ENCODE measurements around the gene TSPO2. TPM values are rescaled to one million over a fixed set of nuclear protein-coding genes. Genes with fewer than 3 reads are reported as not detected.

TSPO2 gene
- total and polyA plus RNA-seq, 2 of the 8 experiments (the other 6 are each of a cell fraction or from before 2014, with no cell fraction given): not detected

DNA sequence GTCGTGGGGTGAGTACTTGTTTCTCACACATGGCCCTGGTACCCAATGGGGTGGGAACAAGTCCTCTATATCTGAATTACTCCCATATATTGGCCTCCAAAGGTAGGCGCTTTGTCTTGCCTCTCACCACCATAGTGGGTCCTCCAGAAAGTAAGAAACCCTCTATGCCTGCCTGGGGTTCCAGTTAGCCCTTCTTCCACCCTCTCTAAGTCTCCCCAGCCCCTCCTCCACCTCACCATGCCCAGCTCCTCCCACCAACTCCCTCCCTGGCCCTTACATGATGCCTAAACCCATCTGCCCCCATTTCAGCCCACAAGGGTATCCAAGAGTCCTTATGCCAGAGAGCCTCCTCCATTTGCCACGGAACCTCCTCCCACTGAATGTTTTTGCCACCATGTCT lies 884 bp downstream of the TSPO2 start:
- Histone ChIP-seq H3K14ac (ENCODE audit: insufficient read length) (no peak overlapping the region), H3K4me2 (ENCODE audit: insufficient read depth in 1 of 2, low read depth in 2 of 2, low read length in 2 of 2) (no peak overlapping the region), H2AFZ (ENCODE audit: low read length) (no peak overlapping the region), H2BK20ac (ENCODE audit: low read length) (no peak overlapping the region), H3K9me3 (ENCODE audit: insufficient read depth in 2 of 2, low read depth in 1 of 2, low read length in 1 of 2) (no peaks in the 10 kb centered on the region), H3K23ac (ENCODE audit: insufficient read length) (no peak overlapping the region), H3K4ac (replicated peaks; ENCODE audit: insufficient read length, low read depth, low read length) (no peak overlapping the region), H2BK15ac (ENCODE audit: low read length) (no peak overlapping the region), H3K27me3 (replicated peaks in 1 of 4; ENCODE audit: control insufficient read depth in 3 of 4, extremely low read depth in 1 of 4, insufficient read depth in 3 of 4, low read length in 3 of 4) (no peaks in the 10 kb centered on the region), H4K20me1 (replicated peaks in 1 of 2; ENCODE audit: control insufficient read depth in 1 of 2, insufficient read depth in 2 of 2, low read length in 2 of 2) (no peaks in the 10 kb centered on the region), H4K5ac (ENCODE audit: insufficient read length, low read depth, low read length) (no peak overlapping the region), H2AK5ac (ENCODE audit: low read depth, low read length) (no peak overlapping the region), H3K4me1 (replicated peaks in 1 of 4; ENCODE audit: control insufficient read depth in 3 of 4, insufficient read depth in 4 of 4, low read length in 3 of 4) (peaks cover 0 to 4% (median 3%) of the 10 kb centered on the region in 4 experiments; a peak in 5 of 7 replicates), H3K23me2 (ENCODE audit: low read depth, low read length) (no peaks in the 10 kb centered on the region), H4K91ac (replicated peaks; ENCODE audit: insufficient read length, low read length) (no peak overlapping the region), H3K18ac (ENCODE audit: extremely low read depth, low read length) (no peak overlapping the region), H3K4me3 (ENCODE audit: extremely low read depth in 1 of 4, insufficient read depth in 2 of 4, low read depth in 3 of 4, low read length in 4 of 4) (no peak overlapping the region), H3K79me1 (ENCODE audit: low read depth, low read length) (no peaks in the 10 kb centered on the region), H3K56ac (replicated peaks; ENCODE audit: insufficient read length, low read depth, low read length) (no peak overlapping the region), H2BK12ac (ENCODE audit: low read depth, low read length) (no peak overlapping the region), H2BK120ac (replicated peaks; ENCODE audit: low read depth, low read length) (no peak overlapping the region), H3K36me3 (ENCODE audit: control insufficient read depth in 2 of 4, insufficient read depth in 4 of 4, low read length in 3 of 4) (no peaks in the 10 kb centered on the region), H3K9ac (replicated peaks in 1 of 4; ENCODE audit: extremely low read depth in 1 of 4, low read depth in 3 of 4, low read length in 3 of 4) (no peak overlapping the region), H4K8ac (ENCODE audit: extremely low read depth, insufficient read depth, low read length) (no peak overlapping the region), H3K27ac (ENCODE audit: low read depth, low read length) (no peak overlapping the region), H3K79me2 (ENCODE audit: control insufficient read depth in 1 of 2, insufficient read depth in 2 of 2, low read length in 2 of 2) (no peaks in the 10 kb centered on the region), H2BK5ac (ENCODE audit: low read depth, low read length) (no peak overlapping the region)
- CTCF ChIA-PET (ENCODE audit: partially characterized antibody): interaction anchor here (1.2 to 6.0 kb wide), 4 partner anchors 8 to 26 kb away, joined by 4 to 80 read pairs (median 7); no protein-coding TSS in a partner anchor
- WGBS, 2 experiments (ENCODE audit: extremely low coverage in 1 of 2, insufficient coverage in 1 of 2, insufficient read length in 1 of 2, insufficient replicate concordance in 2 of 2, low coverage in 1 of 2, low lambda C conversion rate in 2 of 2, missing lambda C conversion rate in 1 of 2): 97% methylated on average over 3 of the region's 3 CpGs; no CpG with 5 or more reads in 1 of the 2 experiments
- TF ChIP-seq TAF7 (optimal IDR thresholded peaks at IDR 0.05; ENCODE audit: borderline replicate concordance, low read depth, low read length) (no peak), CBX5 (IDR thresholded peaks at IDR 0.05; ENCODE audit: low read depth, low read length) (no peak), TCF12 (IDR thresholded peaks at IDR 0.05; ENCODE audit: low read depth, low read length) (no peak), TBP (IDR thresholded peaks at IDR 0.05; ENCODE audit: low read depth, low read length) (no peak), CEBPB (IDR thresholded peaks at IDR 0.05; ENCODE audit: low read depth, low read length) (no peak), RBBP5 (IDR thresholded peaks at IDR 0.05; ENCODE audit: borderline replicate concordance, low read depth, low read length) (no peak), SIX5 (IDR thresholded peaks at IDR 0.05; ENCODE audit: low read depth, low read length) (no peak), SRF (IDR thresholded peaks at IDR 0.05; ENCODE audit: low read depth, low read length) (no peak), JUN (IDR thresholded peaks at IDR 0.05; ENCODE audit: low read depth, low read length) (no peak)
- no peak for DNase-seq (ENCODE audit: low read depth in 1 of 2, low spot score in 2 of 2)
- no peak for FAIRE-seq
- POLR2A ChIA-PET (ENCODE audit: partially characterized antibody): interaction anchor here (0.9 kb wide), 2 partner anchors 12 to 27 kb away, joined by 3 read pairs; no protein-coding TSS in a partner anchor

All from H1 (cell line).